ENCODE measurements around the gene NT5DC1. TPM values are rescaled to one million over a fixed set of nuclear protein-coding genes. Genes with fewer than 3 reads are reported as not detected.
A peak's percentile ranks its signal among the peaks of the same experiment; 100 is the strongest.

NT5DC1 gene
- polyA plus RNA-seq, 6 donors from 2014 or later: 59.0 to 94.7 (median 72.8) TPM

- H3K4me1 Mint-ChIP-seq: peaks cover 0 to 9% (median 8%) of the 10 kb centered on the region in 3 donors
- H3K27me3 Mint-ChIP-seq: no peaks in the 10 kb centered on the region
- no peak for DNase-seq
- no peak within 1 kb of the TSS for H3K4me3 Mint-ChIP-seq
- H3K9me3 Mint-ChIP-seq: no peaks in the 10 kb centered on the region
- peaks cover 8 to 13% of the 10 kb centered on the region in 2 donors for H3K36me3 Mint-ChIP-seq
- no peak within 1 kb of the TSS for H3K27ac Mint-ChIP-seq
- ATAC-seq (ENCODE audit: low read depth in 2 of 2): no peak
These were observed 25.4 kb downstream of the NT5DC1 start, which contains the start of gene COL10A1 for GRCh38 chr6:116126032-116126431. Gene COL10A1 (minus strand): TSS chr6:116126132. CDS start chr6:116125492, 640 bp downstream.

- ATAC-seq (ENCODE audit: low read depth in 2 of 2) (no peak), DNase-seq (no peak)
- H3K4me1 Mint-ChIP-seq: peaks cover 0 to 3% (median 0%) of the 10 kb centered on the region in 3 donors
- no peak overlapping the region for H3K27ac Mint-ChIP-seq
- peaks cover 0 to 3% (median 0%) of the 10 kb centered on the region in 7 donors for H3K9me3 Mint-ChIP-seq
- H3K36me3 Mint-ChIP-seq: peaks cover 8 to 24% of the 10 kb centered on the region in 2 donors
- no peak overlapping the region for H3K4me3 Mint-ChIP-seq
- no peaks in the 10 kb centered on the region for H3K27me3 Mint-ChIP-seq
These were observed 27.3 kb downstream of the NT5DC1 start for GRCh38 chr6:116127771-116128493.

GRCh38 chr6:116133453-116133852, 32.8 kb downstream of the NT5DC1 start:
- H3K27ac Mint-ChIP-seq: no peak overlapping the region
- DNase-seq: no peak
- peaks cover 0 to 3% (median 0%) of the 10 kb centered on the region in 7 donors for H3K9me3 Mint-ChIP-seq
- H3K4me1 Mint-ChIP-seq: peaks cover 0 to 3% (median 0%) of the 10 kb centered on the region in 3 donors
- ATAC-seq (ENCODE audit: low read depth in 2 of 2): no peak
- no peak overlapping the region for H3K4me3 Mint-ChIP-seq
- H3K36me3 Mint-ChIP-seq: peaks cover 8 to 23% of the 10 kb centered on the region in 2 donors
- no peaks in the 10 kb centered on the region for H3K27me3 Mint-ChIP-seq

GRCh38 chr6:116136373-116136772, 35.7 kb downstream of the NT5DC1 start:
- peaks cover 7 to 13% of the 10 kb centered on the region in 2 donors for H3K36me3 Mint-ChIP-seq
- no peak overlapping the region for H3K4me3 Mint-ChIP-seq
- no peaks in the 10 kb centered on the region for H3K27me3 Mint-ChIP-seq
- no peaks in the 10 kb centered on the region for H3K4me1 Mint-ChIP-seq
- DNase-seq: no peak
- no peak overlapping the region for H3K27ac Mint-ChIP-seq
- peaks cover 0 to 2% (median 0%) of the 10 kb centered on the region in 7 donors for H3K9me3 Mint-ChIP-seq
- ATAC-seq (ENCODE audit: low read depth in 2 of 2): no peak

- no peaks in the 10 kb centered on the region for H3K4me1 Mint-ChIP-seq
- ATAC-seq (ENCODE audit: low read depth in 2 of 2): no peak
- no peak overlapping the region for H3K27ac Mint-ChIP-seq
These were observed 36.3 kb downstream of the NT5DC1 start for GRCh38 chr6:116136933-116137340.

GRCh38 chr6:116139917-116140316, 39.3 kb downstream of the NT5DC1 start:
- Mint-ChIP-seq H3K27me3 (no peaks in the 10 kb centered on the region), H3K27ac (peak overlapping the region in 1 of 6 donors; percentile 74), H3K4me1 (no peaks in the 10 kb centered on the region), H3K4me3 (no peak overlapping the region), H3K9me3 (no peaks in the 10 kb centered on the region), H3K36me3 (peaks cover 0 to 4% of the 10 kb centered on the region in 2 donors)
- DNase-seq (no peak), ATAC-seq (ENCODE audit: low read depth in 2 of 2) (no peak)

More at GRCh38 chr6:116136933-116137340, 36.3 kb downstream of the NT5DC1 start:
- DNase-seq: no peak
- Mint-ChIP-seq H3K9me3 (no peaks in the 10 kb centered on the region), H3K4me3 (no peak overlapping the region), H3K27me3 (no peaks in the 10 kb centered on the region), H3K36me3 (peaks cover 1 to 7% of the 10 kb centered on the region in 2 donors)

GRCh38 chr6:116144605-116145004, 44.0 kb downstream of the NT5DC1 start:
- peak overlapping the region in 1 of 6 donors; percentile 0 for H3K27ac Mint-ChIP-seq
- no peak for ATAC-seq (ENCODE audit: low read depth in 2 of 2)
- H3K27me3 Mint-ChIP-seq: no peaks in the 10 kb centered on the region
- H3K9me3 Mint-ChIP-seq: no peaks in the 10 kb centered on the region
- no peaks in the 10 kb centered on the region for H3K4me1 Mint-ChIP-seq
- H3K4me3 Mint-ChIP-seq: no peak overlapping the region
- DNase-seq: no peak
- H3K36me3 Mint-ChIP-seq: no peaks in the 10 kb centered on the region

GRCh38 chr6:116145803-116146675, 45.4 kb downstream of the NT5DC1 start:
- no peaks in the 10 kb centered on the region for H3K4me1 Mint-ChIP-seq
- no peaks in the 10 kb centered on the region for H3K9me3 Mint-ChIP-seq
- peaks cover 0 to 4% of the 10 kb centered on the region in 2 donors for H3K36me3 Mint-ChIP-seq
- ATAC-seq (ENCODE audit: low read depth in 2 of 2): no peak
- no peak overlapping the region for H3K4me3 Mint-ChIP-seq
- no peak for DNase-seq
- peak overlapping the region in 1 of 6 donors; percentile 31 for H3K27ac Mint-ChIP-seq
- no peaks in the 10 kb centered on the region for H3K27me3 Mint-ChIP-seq

GRCh38 chr6:116152620-116153019, 52.0 kb downstream of the NT5DC1 start:
- Mint-ChIP-seq H3K9me3 (no peaks in the 10 kb centered on the region), H3K36me3 (peaks cover 0 to 4% of the 10 kb centered on the region in 2 donors), H3K27me3 (no peaks in the 10 kb centered on the region), H3K4me3 (no peak overlapping the region), H3K4me1 (peaks cover 6 to 8% (median 7%) of the 10 kb centered on the region in 3 donors), H3K27ac (no peak overlapping the region)
- DNase-seq (no peak), ATAC-seq (ENCODE audit: low read depth in 2 of 2) (no peak)

GRCh38 chr6:116154887-116155286, 54.2 kb downstream of the NT5DC1 start:
- no peaks in the 10 kb centered on the region for H3K27me3 Mint-ChIP-seq
- peaks cover 6 to 8% (median 7%) of the 10 kb centered on the region in 3 donors for H3K4me1 Mint-ChIP-seq
- no peak overlapping the region for H3K27ac Mint-ChIP-seq
- H3K36me3 Mint-ChIP-seq: peaks cover 2 to 5% of the 10 kb centered on the region in 2 donors
- ATAC-seq (ENCODE audit: low read depth in 2 of 2) (no peak), DNase-seq (no peak)
- H3K4me3 Mint-ChIP-seq: no peak overlapping the region
- peaks cover 0 to 6% (median 0%) of the 10 kb centered on the region in 7 donors for H3K9me3 Mint-ChIP-seq

- Mint-ChIP-seq H3K27me3 (no peaks in the 10 kb centered on the region), H3K36me3 (peaks cover 4 to 9% of the 10 kb centered on the region in 2 donors), H3K27ac (peak overlapping the region in 3 of 6 donors; percentile 2 to 77 (median 39)), H3K9me3 (peaks cover 0 to 14% (median 3%) of the 10 kb centered on the region in 7 donors), H3K4me1 (peaks cover 6 to 8% (median 7%) of the 10 kb centered on the region in 3 donors), H3K4me3 (no peak overlapping the region)
- no peak for ATAC-seq (ENCODE audit: low read depth in 2 of 2)
- no peak for DNase-seq
These were observed 56.0 kb downstream of the NT5DC1 start for GRCh38 chr6:116156405-116157326.

GRCh38 chr6:116157391-116157790, 56.7 kb downstream of the NT5DC1 start:
- Mint-ChIP-seq H3K4me3 (no peak overlapping the region), H3K4me1 (peaks cover 6 to 13% (median 8%) of the 10 kb centered on the region in 3 donors), H3K36me3 (peaks cover 4 to 9% of the 10 kb centered on the region in 2 donors), H3K27me3 (no peaks in the 10 kb centered on the region), H3K27ac (peak overlapping the region in 2 of 6 donors; percentile 40 to 55), H3K9me3 (peaks cover 0 to 14% (median 4%) of the 10 kb centered on the region in 7 donors)
- DNase-seq (no peak), ATAC-seq (ENCODE audit: low read depth in 2 of 2) (no peak)
